OCI-LY3 (cell line): ENCODE results near the gene HMG20A.

Source experiments
- H2AFZ ChIP-seq: fragments of 200-600, 300-600 bp; shearing (Covaris generic); 2 replicates; pipeline ENCODE4 v1.6.0; 2014; ENCODE audit warnings: antibody characterized with exemption, low read depth, low read length
- H3K27ac ChIP-seq: fragments of 200-600, 300-600 bp; sonication (generic); 2 replicates; pipeline ENCODE4 v1.5.1; 2014; ENCODE audit warnings: mild to moderate bottlenecking, low read length, moderate library complexity, mixed read lengths
- H3K27me3 ChIP-seq: fragments of 200-600, 300-600 bp; sonication (generic); 2 replicates; pipeline ENCODE4 v1.6.1; 2014; ENCODE audit warnings: low read depth, low read length, mixed read lengths
- H3K36me3 ChIP-seq: fragments of 200-600, 300-600 bp; sonication (generic); replicated peaks from 2 replicates; pipeline ENCODE3; 2014; ENCODE audit warnings: low read depth, low read length, mixed read lengths
- H3K4me1 ChIP-seq: fragments of 300-600, 200-600 bp; sonication (generic); 2 replicates; pipeline ENCODE4 v1.6.1; 2014; ENCODE audit warnings: low read length, mixed read lengths
- H3K4me2 ChIP-seq: fragments of 200-600, 300-600 bp; sonication (generic); 2 replicates; pipeline ENCODE4 v1.6.1; 2014; ENCODE audit warnings: low read length, mixed read lengths
- H3K4me3 ChIP-seq: fragments of 300-600, 200-600 bp; sonication (generic); 2 replicates; pipeline ENCODE4 v1.5.1; 2014; ENCODE audit warnings: antibody characterized with exemption, mild to moderate bottlenecking, low read length, moderate library complexity
- H3K79me2 ChIP-seq: fragments of 300-600, 200-600 bp; shearing (Covaris generic); 2 replicates; pipeline ENCODE4 v1.6.1; 2014; ENCODE audit warnings: mild to moderate bottlenecking, low read length, mixed read lengths
- H3K9ac ChIP-seq: fragments of 300-600, 200-600 bp; shearing (Covaris generic); 2 replicates; pipeline ENCODE4 v1.6.0; 2014; ENCODE audit warnings: mild to moderate bottlenecking, low read length, moderate library complexity
- H3K9me3 ChIP-seq: fragments of 200-600, 300-600 bp; shearing (Covaris generic); 2 replicates; pipeline ENCODE4 v1.6.1; 2014; ENCODE audit warnings: low read length, mixed read lengths; ENCODE audit not compliant: insufficient read depth
- H4K20me1 ChIP-seq: fragments of 200-600, 300-600 bp; sonication (generic); 2 replicates; pipeline ENCODE4 v1.6.1; 2016; ENCODE audit warnings: low read length, mixed read lengths; ENCODE audit not compliant: insufficient read depth
- CTCF ChIP-seq: fragments of 200-600, 300-600 bp; sonication (generic); IDR thresholded peaks from 2 replicates; pipeline ENCODE4 v1.5.1; 2014; ENCODE audit warnings: antibody characterized with exemption, low read length, low read depth
- EZH2phosphoT487 ChIP-seq: fragments of 200-600 bp; shearing (Covaris generic); IDR thresholded peaks from 2 replicates; pipeline ENCODE4 v1.6.1; 2018; ENCODE audit warnings: antibody characterized with exemption, mixed run types, low read depth

HMG20A gene

GRCh38 chr15:77421370-77421700 lies 647 bp downstream of the HMG20A start:
- Histone ChIP-seq H4K20me1 (peaks cover 19% of the 10 kb centered on the region; the same call in 1 of the 2 replicates), H2AFZ (no peak overlapping the region), H3K27ac (peak overlapping the region; percentile 80), H3K79me2 (peaks cover 86% of the 10 kb centered on the region), H3K4me3 (peak overlapping the region; percentile 82), H3K4me1 (peaks cover 23% of the 10 kb centered on the region), H3K27me3 (no peaks in the 10 kb centered on the region), H3K36me3 (no peaks in the 10 kb centered on the region), H3K4me2 (peak overlapping the region; percentile 88), H3K9me3 (no peaks in the 10 kb centered on the region), H3K9ac (peak overlapping the region; percentile 90)
- TF ChIP-seq CTCF = no peak

GRCh38 chr15:77425104-77425503 lies 4.4 kb downstream of the HMG20A start:
- Histone ChIP-seq H2AFZ (no peak overlapping the region), H3K27me3 (no peaks in the 10 kb centered on the region), H4K20me1 (peaks cover 34% of the 10 kb centered on the region; the same call in 1 of the 2 replicates), H3K27ac (no peak overlapping the region), H3K9ac (no peak overlapping the region), H3K36me3 (no peaks in the 10 kb centered on the region), H3K9me3 (no peaks in the 10 kb centered on the region), H3K79me2 (peaks cover 83% of the 10 kb centered on the region), H3K4me3 (no peak overlapping the region), H3K4me2 (no peak overlapping the region), H3K4me1 (peaks cover 10% of the 10 kb centered on the region)
- TF ChIP-seq CTCF (no peak), EZH2phosphoT487 (no peak)

- peaks cover 41% of the 10 kb centered on the region; the same call in 1 of the 2 replicates for H4K20me1 ChIP-seq
Measured at GRCh38 chr15:77426377-77426776, 5.7 kb downstream of the HMG20A start.

GRCh38 chr15:77426871-77427270 lies 6.2 kb downstream of the HMG20A start:
- Histone ChIP-seq H3K9ac (no peak overlapping the region), H2AFZ (no peak overlapping the region)

More at GRCh38 chr15:77426377-77426776, 5.7 kb downstream of the HMG20A start:
- peaks cover 85% of the 10 kb centered on the region for H3K79me2 ChIP-seq
- H3K9me3 ChIP-seq = no peaks in the 10 kb centered on the region
- no peaks in the 10 kb centered on the region for H3K36me3 ChIP-seq
- no peaks in the 10 kb centered on the region for H3K27me3 ChIP-seq
- no peak overlapping the region for H3K27ac ChIP-seq
- no peak overlapping the region for H3K9ac ChIP-seq
- H3K4me1 ChIP-seq = peaks cover 16% of the 10 kb centered on the region
- H2AFZ ChIP-seq = no peak overlapping the region
- TF ChIP-seq CTCF = no peak
- TF ChIP-seq EZH2phosphoT487 = no peak
- H3K4me2 ChIP-seq = no peak overlapping the region
- no peak overlapping the region for H3K4me3 ChIP-seq

More at GRCh38 chr15:77426871-77427270, 6.2 kb downstream of the HMG20A start:
- H3K4me2 ChIP-seq = no peak overlapping the region
- no peak overlapping the region for H3K27ac ChIP-seq
- H3K4me1 ChIP-seq = peaks cover 11% of the 10 kb centered on the region
- no peaks in the 10 kb centered on the region for H3K27me3 ChIP-seq
- H3K36me3 ChIP-seq = no peaks in the 10 kb centered on the region
- no peaks in the 10 kb centered on the region for H3K9me3 ChIP-seq
- no peak for TF ChIP-seq EZH2phosphoT487
- TF ChIP-seq CTCF = no peak
- H3K79me2 ChIP-seq = peaks cover 82% of the 10 kb centered on the region
- H4K20me1 ChIP-seq = peaks cover 41% of the 10 kb centered on the region; the same call in 1 of the 2 replicates
- no peak overlapping the region for H3K4me3 ChIP-seq
